Stimulated activated CD4-positive, alpha-beta T cell treated with anti-CD3 and anti-CD28 coated beads, Interleukin-12 subunit alpha, Interleukin-12 subunit beta, amount 100 ng/mL, for 24 hours (primary cell): ENCODE results near the gene LENEP.

ENCODE experiments used
- DNase-seq, 2 experiments: peaks; one replicate each; pipeline ENCODE4 v3.0.0-alpha.2; 2020; ENCODE audit warnings: low read depth in 2 of 2

Gene LENEP

DNA sequence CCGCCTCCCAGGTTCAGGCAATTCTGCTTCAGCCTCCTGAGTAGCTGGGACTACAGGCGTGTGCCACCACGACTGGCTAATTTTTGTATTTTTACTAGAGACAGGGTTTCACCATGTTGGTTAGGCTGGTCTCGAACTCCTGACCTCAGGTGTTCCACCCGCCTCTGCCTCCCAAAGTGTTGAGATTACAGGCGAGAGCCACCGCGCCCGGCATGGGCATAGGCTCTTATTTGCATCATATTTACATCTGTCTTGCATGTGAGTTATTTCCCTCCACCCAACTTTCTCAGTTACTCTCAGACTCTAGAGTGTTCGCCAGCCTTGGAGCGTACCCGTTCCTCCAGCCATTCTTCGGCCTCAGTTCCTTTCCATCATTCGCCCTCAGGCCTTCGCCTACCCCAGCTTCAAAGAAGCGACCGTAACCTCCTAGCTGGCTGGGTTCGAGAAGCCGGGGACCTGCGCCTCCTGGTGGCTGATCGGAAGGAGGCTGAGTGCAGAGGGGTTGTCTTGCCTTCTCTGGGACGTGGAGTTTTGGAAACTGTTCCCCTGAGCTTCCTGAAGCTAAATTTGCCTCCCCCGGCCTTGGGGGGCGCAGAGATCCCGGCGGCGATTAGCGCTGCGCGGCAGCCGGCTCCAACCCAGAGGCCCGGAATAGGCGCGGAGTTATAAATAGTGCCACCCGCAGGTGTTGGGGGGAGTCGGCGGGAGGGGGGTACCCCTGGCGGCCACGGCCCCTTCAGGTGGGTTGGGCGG is 5.6 kb downstream of the LENEP start:
- DNase-seq, result peak in 1 of 2 experiments; percentile 79

- DNase-seq, result peak in 1 of 2 experiments; percentile 77
These were observed 6.4 kb downstream of the LENEP start for GRCh38 chr1:154999571-155000410.

GRCh38 chr1:155000411-155000725 is 7.0 kb downstream of the LENEP start:
- no peak for DNase-seq

GRCh38 chr1:155000726-155001424 is 7.5 kb downstream of the LENEP start:
- DNase-seq, result peak; percentile 67 to 86

GRCh38 chr1:155001425-155001674 is 8.0 kb downstream of the LENEP start:
- DNase-seq, result no peak

DNA sequence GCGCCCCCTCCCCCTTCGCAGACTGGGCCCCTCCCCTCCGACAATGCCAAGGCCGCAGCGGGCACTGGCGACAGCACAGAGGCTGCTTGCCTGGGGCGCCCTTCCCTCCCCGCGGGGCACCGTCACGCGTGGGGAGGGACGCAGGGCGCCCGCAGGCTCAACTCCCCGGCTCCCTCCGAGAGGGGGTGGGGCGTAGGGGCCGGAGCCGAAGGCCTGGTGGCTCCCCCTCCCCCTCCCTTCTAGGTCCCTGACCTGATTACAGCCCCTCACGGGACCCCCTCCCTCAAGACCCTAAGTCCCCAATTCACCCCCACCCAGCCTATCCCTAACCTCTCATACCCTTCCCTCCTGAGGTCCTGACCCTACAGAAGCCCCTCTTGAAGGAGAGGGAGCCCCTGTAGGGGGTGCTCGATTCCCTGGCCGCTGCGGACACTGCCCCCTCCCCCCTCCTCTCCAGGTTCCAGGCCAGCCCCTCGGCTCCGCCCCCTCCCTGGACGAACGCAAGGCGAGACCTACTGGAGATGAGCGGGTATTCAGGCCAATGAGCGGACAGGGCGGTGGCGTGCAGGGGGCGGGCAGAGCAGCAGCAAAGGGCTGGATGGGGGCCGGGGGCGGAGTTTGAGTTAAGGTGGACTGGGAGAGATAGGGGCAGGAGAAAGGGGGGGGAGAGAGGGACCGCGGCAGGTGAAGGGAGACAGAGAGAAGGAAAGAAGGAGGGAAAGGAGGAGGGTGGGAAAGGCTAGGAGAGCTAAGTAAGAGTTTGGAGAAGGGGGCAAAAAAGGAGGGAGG is 8.5 kb downstream of the LENEP start:
- DNase-seq, result peak; percentile 97 to 100

GRCh38 chr1:155002464-155003226 is 9.3 kb downstream of the LENEP start, which contains the start of gene ZBTB7B:
TSS of gene ZBTB7B (plus strand) at chr1:155002802. CDS start at chr1:155014661, 11,859 bp downstream.
- DNase-seq, result no peak

DNA sequence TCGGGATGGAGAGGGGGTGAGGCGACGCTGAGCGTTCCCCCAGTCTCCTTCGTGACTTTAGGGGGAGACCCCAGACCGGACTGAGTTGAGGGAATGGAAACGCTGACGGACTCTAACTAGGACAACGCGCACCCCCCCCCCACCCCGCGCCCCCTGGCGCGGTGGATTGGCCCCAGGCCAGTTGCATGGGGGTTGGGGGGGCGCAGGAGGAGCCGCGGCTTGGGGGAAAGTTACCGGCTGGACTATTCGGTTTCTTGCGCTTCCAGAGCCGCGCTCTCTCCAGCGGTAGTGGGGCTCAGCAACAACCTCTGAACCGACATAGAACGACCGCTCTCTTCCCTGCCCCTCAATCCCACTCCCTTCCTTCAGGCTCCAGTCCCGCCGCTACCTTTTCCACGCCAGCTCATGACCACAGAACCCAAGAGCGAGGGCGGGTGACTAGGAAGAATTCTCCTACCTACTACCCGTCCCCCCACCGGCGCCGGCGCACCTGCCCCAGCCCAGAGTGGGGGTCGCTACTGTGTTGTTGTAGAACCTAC is 9.9 kb downstream of the LENEP start:
- DNase-seq, result no peak

GRCh38 chr1:155003766-155004351 is 10.5 kb downstream of the LENEP start:
- DNase-seq, result no peak

GRCh38 chr1:155004352-155005075 is 11.1 kb downstream of the LENEP start:
- DNase-seq, result no peak

- DNase-seq, result no peak
These were observed 12.0 kb downstream of the LENEP start for GRCh38 chr1:155005076-155006011.

DNA sequence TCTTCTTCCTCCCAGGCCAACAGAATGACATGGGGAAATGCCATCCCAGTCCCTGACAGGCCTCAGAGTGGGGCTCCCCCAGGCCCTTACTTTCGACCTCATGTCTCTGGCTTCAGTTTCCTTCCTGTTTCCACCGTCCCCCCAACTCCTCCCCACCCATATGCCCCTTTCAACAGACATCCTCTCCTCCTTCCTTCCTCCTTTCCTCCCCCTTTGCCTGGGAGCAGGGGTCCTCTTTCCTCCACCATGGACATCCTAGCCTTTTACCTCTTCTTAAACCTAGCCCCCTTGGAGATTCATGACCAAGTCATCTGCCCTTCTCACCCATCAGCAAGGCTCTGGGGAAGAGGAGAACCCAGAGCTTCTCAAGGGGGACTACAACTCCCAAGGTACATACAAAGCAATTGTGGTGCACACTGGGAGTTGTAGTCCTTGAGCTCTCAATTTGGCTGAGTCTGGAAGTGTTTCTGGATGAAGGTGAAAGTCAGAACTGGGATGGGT is 13.3 kb downstream of the LENEP start:
- DNase-seq, result no peak

GRCh38 chr1:155007251-155007828 is 14.0 kb downstream of the LENEP start:
- DNase-seq, result no peak

- DNase-seq, result peak in 1 of 2 experiments; percentile 88
These were observed 14.9 kb downstream of the LENEP start for GRCh38 chr1:155008015-155008941.

DNA sequence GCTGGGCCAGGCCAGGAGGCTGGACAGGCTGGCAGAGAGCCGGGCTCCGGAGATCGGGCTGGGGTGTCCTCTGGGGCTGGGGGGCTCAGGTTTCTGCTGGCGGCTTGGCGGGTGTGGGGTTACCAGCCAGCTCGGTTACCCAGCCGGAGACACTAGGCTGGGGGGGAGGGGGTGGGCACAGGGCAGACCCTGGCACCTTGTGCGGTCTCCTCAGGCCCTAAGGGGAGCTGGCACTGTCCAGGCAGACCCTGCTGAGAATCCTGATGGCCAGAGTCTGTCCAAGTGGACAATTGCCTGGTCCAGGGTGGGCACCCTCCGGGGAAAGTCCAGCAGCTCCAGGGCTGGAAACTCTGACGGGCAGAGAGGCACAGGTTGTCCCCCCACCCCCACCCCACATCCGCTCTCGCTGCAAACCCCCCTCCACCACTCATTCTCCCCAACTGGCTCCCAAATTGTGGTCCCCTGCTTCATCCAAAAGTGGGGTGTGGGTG is 15.9 kb downstream of the LENEP start:
- no peak for DNase-seq

DNA sequence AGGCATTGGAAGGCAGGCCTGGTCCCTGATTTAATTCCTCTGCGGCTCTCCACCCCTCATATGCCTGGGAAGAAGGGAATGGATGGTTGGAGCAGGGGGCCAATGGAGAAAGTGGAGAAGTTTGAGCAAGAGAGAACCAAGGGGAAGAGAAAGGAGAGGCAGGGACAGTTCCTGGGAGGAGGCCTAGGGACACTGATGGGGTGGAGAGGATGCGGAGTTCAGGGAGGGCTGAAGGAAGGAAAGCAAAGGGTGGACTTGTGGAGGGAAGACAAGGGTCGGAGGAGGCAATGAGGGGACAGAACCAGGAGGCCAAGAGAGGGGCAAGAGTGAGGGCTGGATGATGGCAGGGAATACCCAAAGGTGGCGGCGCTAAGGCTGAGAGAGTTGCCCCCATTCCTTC is 16.4 kb downstream of the LENEP start:
- no peak for DNase-seq
